ENCODE data around the gene EVI2A. TPM values are rescaled to one million over a fixed set of nuclear protein-coding genes. Genes with fewer than 3 reads are reported as not detected.

EVI2A gene
- total RNA-seq, 1 donor from 2014 or later, result not detected

DNA sequence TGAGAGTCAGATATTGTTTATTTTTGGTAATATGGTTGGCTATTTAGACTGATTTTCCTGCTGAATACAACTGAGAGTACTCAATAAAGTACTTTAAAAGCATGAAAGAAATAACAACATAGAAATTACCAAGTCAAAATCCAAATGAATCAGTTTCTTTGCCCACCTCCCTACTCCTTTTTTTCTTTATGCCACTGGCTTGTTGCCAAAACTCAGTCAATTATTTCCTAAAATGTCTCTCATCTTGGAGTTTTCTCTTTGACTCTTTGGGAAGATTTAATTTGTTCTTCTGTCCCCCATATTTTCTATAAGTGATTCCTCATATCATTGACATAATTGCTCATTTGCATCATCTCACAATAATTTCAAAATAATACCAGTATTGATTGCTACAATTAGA lies 21.8 kb downstream of the EVI2A start:
- FAIRE-seq (no peak), DNase-seq (ENCODE audit: low read depth) (no peak)
- TF ChIP-seq, protein P1, sequence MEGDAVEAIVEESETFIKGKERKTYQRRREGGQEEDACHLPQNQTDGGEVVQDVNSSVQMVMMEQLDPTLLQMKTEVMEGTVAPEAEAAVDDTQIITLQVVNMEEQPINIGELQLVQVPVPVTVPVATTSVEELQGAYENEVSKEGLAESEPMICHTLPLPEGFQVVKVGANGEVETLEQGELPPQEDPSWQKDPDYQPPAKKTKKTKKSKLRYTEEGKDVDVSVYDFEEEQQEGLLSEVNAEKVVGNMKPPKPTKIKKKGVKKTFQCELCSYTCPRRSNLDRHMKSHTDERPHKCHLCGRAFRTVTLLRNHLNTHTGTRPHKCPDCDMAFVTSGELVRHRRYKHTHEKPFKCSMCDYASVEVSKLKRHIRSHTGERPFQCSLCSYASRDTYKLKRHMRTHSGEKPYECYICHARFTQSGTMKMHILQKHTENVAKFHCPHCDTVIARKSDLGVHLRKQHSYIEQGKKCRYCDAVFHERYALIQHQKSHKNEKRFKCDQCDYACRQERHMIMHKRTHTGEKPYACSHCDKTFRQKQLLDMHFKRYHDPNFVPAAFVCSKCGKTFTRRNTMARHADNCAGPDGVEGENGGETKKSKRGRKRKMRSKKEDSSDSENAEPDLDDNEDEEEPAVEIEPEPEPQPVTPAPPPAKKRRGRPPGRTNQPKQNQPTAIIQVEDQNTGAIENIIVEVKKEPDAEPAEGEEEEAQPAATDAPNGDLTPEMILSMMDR (IDR thresholded peaks at IDR 0.05; ENCODE audit: insufficient read depth, low read length, severe bottlenecking), result no peak
- Histone ChIP-seq H3K36me3 (ENCODE audit: control insufficient read depth, insufficient read depth, low read length) (no peaks in the 10 kb centered on the region), H3K4me3 (ENCODE audit: low read depth, low read length) (no peak overlapping the region), H3K27me3 (ENCODE audit: control insufficient read depth, insufficient read depth, low read length) (no peaks in the 10 kb centered on the region)

DNA sequence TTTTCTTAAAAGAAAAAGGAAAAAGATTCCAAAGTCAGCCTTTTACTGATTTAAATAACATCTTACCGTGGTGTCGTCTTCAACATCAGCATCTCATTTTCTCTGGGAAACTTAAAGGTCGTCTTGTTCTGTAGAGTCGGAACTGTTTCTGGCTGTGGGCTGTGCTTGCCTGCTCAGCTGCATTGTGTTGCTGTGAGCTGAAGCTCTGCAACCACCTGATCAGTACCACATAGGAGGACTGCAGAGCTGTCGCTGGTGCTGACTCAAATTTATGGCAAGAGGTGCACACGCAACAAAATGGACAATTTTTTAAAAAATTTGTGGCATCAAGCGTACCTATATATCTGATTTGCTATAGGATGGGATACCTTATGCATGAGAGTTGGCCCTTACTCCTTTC lies 24.3 kb downstream of the EVI2A start, which contains the start of gene OMG:
Gene OMG, minus strand, starts transcription at position 150 of the 400 bp plus-strand sequence. CDS start 908 bp downstream, outside the sequence.
- FAIRE-seq (no peak), DNase-seq (ENCODE audit: low read depth) (no peak)
- TF ChIP-seq, protein P1 (IDR thresholded peaks at IDR 0.05; ENCODE audit: insufficient read depth, low read length, severe bottlenecking), result no peak
- no peaks in the 10 kb centered on the region for H3K36me3 ChIP-seq (ENCODE audit: control insufficient read depth, insufficient read depth, low read length)
- no peaks in the 10 kb centered on the region for H3K27me3 ChIP-seq (ENCODE audit: control insufficient read depth, insufficient read depth, low read length)
- H3K4me3 ChIP-seq (ENCODE audit: low read depth, low read length), result no peak within 1 kb of the TSS

DNA sequence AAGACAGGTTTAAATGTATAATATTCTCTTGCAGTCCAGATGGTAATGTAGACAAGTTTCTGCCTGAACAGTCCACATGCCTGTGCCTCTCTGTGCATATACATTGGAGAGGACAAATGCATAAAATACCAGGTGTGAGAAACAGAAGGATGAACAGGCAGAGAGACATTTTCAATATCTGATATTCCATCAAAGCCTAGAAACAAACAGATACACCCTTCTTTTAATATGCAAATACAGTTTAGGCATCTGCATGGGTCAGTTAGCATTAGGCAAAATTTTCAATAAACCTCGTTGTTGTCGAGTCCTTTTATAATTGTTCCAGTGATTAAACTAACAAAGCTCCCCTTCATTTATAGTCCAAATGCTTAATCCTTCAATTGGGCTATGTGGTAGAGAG lies 25.3 kb downstream of the EVI2A start:
- DNase-seq (ENCODE audit: low read depth) (no peak), FAIRE-seq (no peak)
- TF ChIP-seq, protein P1 (IDR thresholded peaks at IDR 0.05; ENCODE audit: insufficient read depth, low read length, severe bottlenecking), result no peak
- H3K4me3 ChIP-seq (ENCODE audit: low read depth, low read length), result no peak overlapping the region
- H3K27me3 ChIP-seq (ENCODE audit: control insufficient read depth, insufficient read depth, low read length), result no peaks in the 10 kb centered on the region
- no peaks in the 10 kb centered on the region for H3K36me3 ChIP-seq (ENCODE audit: control insufficient read depth, insufficient read depth, low read length)

DNA sequence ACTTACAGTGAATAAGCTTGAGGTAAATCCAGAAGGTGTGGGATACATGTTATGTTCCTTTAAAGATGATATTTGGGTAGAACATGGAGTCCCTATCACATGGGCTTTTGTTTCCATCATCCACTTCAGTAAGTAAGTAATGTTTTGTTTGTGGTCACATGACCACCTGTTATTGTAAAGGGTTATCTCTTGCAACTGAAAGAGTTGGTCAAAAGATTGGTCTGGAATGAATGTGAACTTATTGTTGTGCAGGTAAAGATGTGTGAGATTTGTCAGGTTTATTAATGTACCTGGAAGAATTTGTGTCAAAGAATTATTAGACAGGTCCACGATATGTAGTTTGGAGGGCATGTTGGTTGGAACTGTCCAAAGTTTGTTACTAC lies 25.9 kb downstream of the EVI2A start:
- no peak for DNase-seq (ENCODE audit: low read depth)
- Histone ChIP-seq H3K36me3 (ENCODE audit: control insufficient read depth, insufficient read depth, low read length) (no peaks in the 10 kb centered on the region), H3K27me3 (ENCODE audit: control insufficient read depth, insufficient read depth, low read length) (no peaks in the 10 kb centered on the region), H3K4me3 (ENCODE audit: low read depth, low read length) (no peak overlapping the region)
- TF ChIP-seq, protein P1 (IDR thresholded peaks at IDR 0.05; ENCODE audit: insufficient read depth, low read length, severe bottlenecking), result no peak
- no peak for FAIRE-seq

DNA sequence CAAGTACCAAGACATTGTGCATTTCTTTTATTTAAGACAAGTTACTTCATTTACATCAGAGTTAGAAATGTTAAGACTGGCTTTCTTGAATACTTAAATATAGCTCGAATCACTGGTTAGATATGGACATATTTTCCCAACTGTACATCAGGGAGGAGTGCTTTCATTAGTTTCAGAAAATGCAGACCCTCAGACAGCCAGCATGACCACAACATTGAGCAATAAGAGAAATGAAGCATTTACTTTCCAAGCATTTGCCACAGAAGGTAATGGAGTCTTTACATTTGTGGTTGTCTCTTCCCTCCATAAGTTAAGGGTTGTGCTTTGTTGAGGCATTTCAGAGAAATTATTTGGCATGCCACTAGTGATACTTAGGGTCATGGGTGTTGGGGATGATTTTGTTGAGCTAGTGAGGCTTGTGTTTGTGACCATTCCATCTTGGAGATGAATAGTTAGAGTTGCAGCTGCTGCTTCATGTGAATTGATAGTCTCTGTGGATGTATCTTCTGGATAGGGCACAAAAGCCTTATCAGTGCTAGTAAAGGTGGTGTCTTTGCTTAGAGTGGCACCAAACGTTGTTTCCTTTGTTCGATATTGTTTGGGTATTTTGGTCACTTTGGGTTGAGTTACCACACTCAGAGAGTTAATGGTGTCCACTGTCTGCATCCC lies 26.5 kb downstream of the EVI2A start:
- no peak for DNase-seq (ENCODE audit: low read depth)
- no peak for FAIRE-seq
- Histone ChIP-seq H3K36me3 (ENCODE audit: control insufficient read depth, insufficient read depth, low read length) (peaks cover 2% of the 10 kb centered on the region), H3K27me3 (ENCODE audit: control insufficient read depth, insufficient read depth, low read length) (no peaks in the 10 kb centered on the region), H3K4me3 (ENCODE audit: low read depth, low read length) (no peak overlapping the region)
- TF ChIP-seq, protein P1 (IDR thresholded peaks at IDR 0.05; ENCODE audit: insufficient read depth, low read length, severe bottlenecking), result no peak

DNA sequence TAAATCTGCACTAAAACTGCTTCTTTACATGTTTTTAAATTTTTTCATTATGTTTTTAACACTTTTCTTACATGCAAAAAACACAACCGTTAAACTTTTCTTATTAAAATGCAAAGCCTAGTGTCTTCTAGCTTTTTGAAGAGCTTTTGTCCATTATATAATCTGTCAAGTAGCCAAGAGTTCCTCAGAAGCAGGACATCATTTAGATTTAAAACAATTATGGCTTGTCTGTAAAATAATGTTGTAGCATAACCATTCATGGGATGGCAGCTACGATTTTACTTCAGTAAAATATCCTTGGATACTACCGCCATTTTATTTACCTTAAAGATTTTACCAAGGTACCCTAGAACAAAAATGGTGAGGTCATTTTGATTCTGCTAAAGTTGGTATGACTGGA lies 27.2 kb downstream of the EVI2A start:
- FAIRE-seq (no peak), DNase-seq (ENCODE audit: low read depth) (no peak)
- H3K36me3 ChIP-seq (ENCODE audit: control insufficient read depth, insufficient read depth, low read length), result peaks cover 2% of the 10 kb centered on the region
- TF ChIP-seq, protein P1 (IDR thresholded peaks at IDR 0.05; ENCODE audit: insufficient read depth, low read length, severe bottlenecking), result no peak
- H3K27me3 ChIP-seq (ENCODE audit: control insufficient read depth, insufficient read depth, low read length), result no peaks in the 10 kb centered on the region
- no peak overlapping the region for H3K4me3 ChIP-seq (ENCODE audit: low read depth, low read length)

Measured in bronchial epithelial cell (primary cell).